ENCODE data around the gene ARMC7. TPM values are rescaled to one million over a fixed set of nuclear protein-coding genes. Genes with fewer than 3 reads are reported as not detected.
A peak's percentile ranks its signal among the peaks of the same experiment; 100 is the strongest.

Gene ARMC7
- total RNA-seq, 4 donors from 2014 or later: 4.1 to 27.0 (median 24.1) TPM

- peak overlapping the region; percentile 80 to 100 (median 89) for H3K27ac ChIP-seq
- no peaks in the 10 kb centered on the region for H3K9me3 ChIP-seq
- TF ChIP-seq CTCF (IDR thresholded peaks at IDR 0.05) (no peak), POLR2A (IDR thresholded peaks at IDR 0.05) (no peak)
- H3K4me1 ChIP-seq: peaks cover 0 to 54% (median 10%) of the 10 kb centered on the region in 4 donors
- H3K36me3 ChIP-seq: no peaks in the 10 kb centered on the region
- DNase-seq: no peak
- H3K4me3 ChIP-seq: peak overlapping the region; percentile 52 to 88 (median 71)
- no peaks in the 10 kb centered on the region for H3K27me3 ChIP-seq
These were observed 22.6 kb upstream of the ARMC7 start for GRCh38 chr17:75087182-75087557.

- DNase-seq: peak; percentile 70 to 94 (median 93)
- Histone ChIP-seq H3K4me1 (peaks cover 0 to 61% (median 10%) of the 10 kb centered on the region in 4 donors), H3K36me3 (no peaks in the 10 kb centered on the region), H3K27ac (peak within 1 kb of the TSS; percentile 80 to 100 (median 89)), H3K4me3 (peak within 1 kb of the TSS; percentile 52 to 88 (median 71)), H3K27me3 (no peaks in the 10 kb centered on the region), H3K9me3 (no peaks in the 10 kb centered on the region)
- TF ChIP-seq CTCF (IDR thresholded peaks at IDR 0.05): no peak
- TF ChIP-seq POLR2A (IDR thresholded peaks at IDR 0.05): peak; percentile 82 to 83
These were observed 22.0 kb upstream of the ARMC7 start, which contains the start of gene SLC16A5 for GRCh38 chr17:75087558-75088453. Gene SLC16A5 (plus strand): TSS chr17:75087954. CDS start chr17:75093637, 5,683 bp downstream.

GRCh38 chr17:75088465-75089417, 21.0 kb upstream of the ARMC7 start:
- H3K9me3 ChIP-seq: no peaks in the 10 kb centered on the region
- TF ChIP-seq CTCF (IDR thresholded peaks at IDR 0.05) (no peak), POLR2A (IDR thresholded peaks at IDR 0.05) (peak; percentile 53 to 78)
- H3K27me3 ChIP-seq: no peaks in the 10 kb centered on the region
- DNase-seq: peak in 2 of 3 donors; percentile 67 to 79
- H3K4me1 ChIP-seq: peaks cover 0 to 70% (median 10%) of the 10 kb centered on the region in 4 donors
- H3K27ac ChIP-seq: peak overlapping the region; percentile 80 to 100 (median 89)
- H3K4me3 ChIP-seq: peak overlapping the region; percentile 52 to 88 (median 71)
- H3K36me3 ChIP-seq: no peaks in the 10 kb centered on the region

- H3K4me3 ChIP-seq: peak overlapping the region in 2 of 4 donors; percentile 30 to 33
- TF ChIP-seq CTCF (IDR thresholded peaks at IDR 0.05) (no peak), POLR2A (IDR thresholded peaks at IDR 0.05) (peak; percentile 46 to 65)
- H3K4me1 ChIP-seq: peaks cover 0 to 74% (median 10%) of the 10 kb centered on the region in 4 donors
- H3K27ac ChIP-seq: peak overlapping the region; percentile 17 to 100 (median 89)
- no peaks in the 10 kb centered on the region for H3K9me3 ChIP-seq
- H3K36me3 ChIP-seq: no peaks in the 10 kb centered on the region
- DNase-seq: peak in 2 of 3 donors; percentile 83 to 89
- H3K27me3 ChIP-seq: no peaks in the 10 kb centered on the region
These were observed 18.6 kb upstream of the ARMC7 start for GRCh38 chr17:75090871-75091854.

Data from Peyer's patch (tissue), 4 donors.